Measurements from ENCODE around the gene GRK1.
A peak's percentile ranks its signal among the peaks of the same experiment; 100 is the strongest.
"Not testable (repeated sequence)": the region's sequence is repeated elsewhere in the genome, so short reads cannot be mapped to it uniquely, and the experiment has no call there.

The GRK1 gene

GRCh38 chr13:113665597-113666328 is 1.3 kb upstream of the GRK1 start:
- no peak for DNase-seq (ENCODE audit: low read depth)

GRCh38 chr13:113666329-113666670 is 719 bp upstream of the GRK1 start:
- DNase-seq (ENCODE audit: low read depth) = no peak

GRCh38 chr13:113667771-113668490 is 912 bp downstream of the GRK1 start:
- DNase-seq (ENCODE audit: low read depth) = no peak

GRCh38 chr13:113668491-113668971 is 1.5 kb downstream of the GRK1 start:
- no peak for DNase-seq (ENCODE audit: low read depth)

GRCh38 chr13:113669231-113669754 is 2.3 kb downstream of the GRK1 start:
- DNase-seq (ENCODE audit: low read depth) = no peak

- DNase-seq (ENCODE audit: low read depth) = no peak
Observed at GRCh38 chr13:113669755-113670341, 2.8 kb downstream of the GRK1 start.

- no peak for DNase-seq (ENCODE audit: low read depth)
Observed at GRCh38 chr13:113670541-113670940, 3.5 kb downstream of the GRK1 start.

- no peak for DNase-seq (ENCODE audit: low read depth)
Observed at GRCh38 chr13:113671066-113672001, 4.3 kb downstream of the GRK1 start.

GRCh38 chr13:113672002-113672651 is 5.1 kb downstream of the GRK1 start:
- no peak for DNase-seq (ENCODE audit: low read depth)

GRCh38 chr13:113722921-113723320 is 55.9 kb downstream of the GRK1 start:
- DNase-seq (ENCODE audit: low read depth) = no peak

GRCh38 chr13:113723410-113724015 is 56.5 kb downstream of the GRK1 start:
- DNase-seq (ENCODE audit: low read depth) = no peak

- no peak for DNase-seq (ENCODE audit: low read depth)
Observed at GRCh38 chr13:113724016-113724758, 57.2 kb downstream of the GRK1 start.

- peak; percentile 33 for DNase-seq (ENCODE audit: low read depth)
Observed at GRCh38 chr13:113724780-113725315, 57.8 kb downstream of the GRK1 start.

- DNase-seq (ENCODE audit: low read depth) = not testable (repeated sequence)
Observed at GRCh38 chr13:113725329-113726105, 58.5 kb downstream of the GRK1 start.

- not testable (repeated sequence) for DNase-seq (ENCODE audit: low read depth)
Observed at GRCh38 chr13:113726106-113726821, 59.2 kb downstream of the GRK1 start.

GRCh38 chr13:113726961-113727411 is 60.0 kb downstream of the GRK1 start:
- no peak for DNase-seq (ENCODE audit: low read depth)

- DNase-seq (ENCODE audit: low read depth) = no peak
Observed at GRCh38 chr13:113728571-113729054, 61.6 kb downstream of the GRK1 start.
